Tibial nerve (tissue), 3 donors: Measurements from ENCODE around the gene POLA2.
"Not testable (repeated sequence)": the region's sequence is repeated elsewhere in the genome, so short reads cannot be mapped to it uniquely, and the experiment has no call there.

Source experiments
- CTCF ChIP-seq, 5 experiments: fragments of 200-600 bp in 3 of 5; fragments of 450-650 bp in 2 of 5; sonication (generic) in 3 of 5; IDR thresholded peaks; one replicate each; pipeline ENCODE4 v1.5.1; 2016 to 2019; ENCODE audit warnings: antibody characterized with exemption in 5 of 5, mild to moderate bottlenecking in 3 of 5, moderate library complexity in 2 of 5
- POLR2A ChIP-seq, 2 donors: fragments of 450-650 bp; IDR thresholded peaks; one replicate each; pipeline ENCODE4 v1.6.1; 2017; ENCODE audit warnings: antibody characterized with exemption in 2 of 2, mild to moderate bottlenecking in 2 of 2, moderate library complexity in 2 of 2

DNA sequence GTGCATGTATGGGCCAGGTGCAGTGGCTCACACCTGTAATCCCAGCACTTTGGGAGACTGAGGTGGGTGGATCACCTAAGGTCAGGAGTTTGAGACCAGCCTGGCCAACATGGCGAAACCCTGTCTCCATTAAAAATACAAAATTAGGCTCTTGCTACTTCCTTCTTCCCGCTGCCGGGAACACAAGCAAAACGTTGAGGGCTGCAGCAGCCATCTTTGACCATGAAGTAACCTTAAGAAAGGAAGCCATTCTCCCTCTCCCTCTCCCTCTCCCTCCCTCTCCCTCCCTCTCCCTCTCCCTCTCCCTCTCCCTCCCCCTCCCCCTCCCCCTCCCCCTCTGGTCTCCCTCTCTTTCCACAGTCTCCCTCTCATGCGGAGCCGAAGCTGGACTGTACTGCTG, 23.5 kb upstream of the POLA2 start:
- not testable (repeated sequence) for TF ChIP-seq POLR2A, CTCF (IDR thresholded peaks at IDR 0.05)
